ENCODE measurements around the gene U2SURP. TPM values are rescaled to one million over a fixed set of nuclear protein-coding genes. Genes with fewer than 3 reads are reported as not detected.

Gene U2SURP
- total and polyA plus RNA-seq, 10 of the 15 experiments (the other 5 are each of a cell fraction or from before 2014, with no cell fraction given), result 76.3 to 277 (median 150) TPM

- H3K36me3 ChIP-seq (ENCODE audit: control insufficient read depth in 2 of 2, insufficient read depth in 2 of 2, low read length in 1 of 2), result no peaks in the 10 kb centered on the region
- no peaks in the 10 kb centered on the region for H3K4me1 ChIP-seq (ENCODE audit: control insufficient read depth, insufficient read depth, low read length)
- no peaks in the 10 kb centered on the region; the same call in 2 of the 3 replicates for H3K9me3 ChIP-seq (replicated peaks; ENCODE audit: control insufficient read depth, insufficient read depth, low read length)
- H3K27me3 ChIP-seq (replicated peaks in 1 of 2; ENCODE audit: control insufficient read depth in 2 of 2, insufficient read depth in 2 of 2, low read length in 1 of 2), result peaks cover 7 to 31% of the 10 kb centered on the region in 2 experiments
- WGBS (ENCODE audit: insufficient coverage, insufficient replicate concordance, low lambda C conversion rate, missing lambda C conversion rate), result 71% methylated on average over 2 of the region's 2 CpGs
- intact Hi-C loops (cut with micrococcal nuclease; ENCODE audit: unreplicated experiment), result no loop called here
- no peak for TF ChIP-seq RFX5 (IDR thresholded peaks at IDR 0.05; ENCODE audit: low read depth, low read length)
- TF ChIP-seq ZBED1 (IDR thresholded peaks at IDR 0.05; ENCODE audit: borderline replicate concordance), result no peak
- no peak for TF ChIP-seq CEBPZ (IDR thresholded peaks at IDR 0.05; ENCODE audit: low read depth, low read length)
- TF ChIP-seq ATF7 (IDR thresholded peaks at IDR 0.05; ENCODE audit: low read depth), result no peak
- TF ChIP-seq TCF3 (IDR thresholded peaks at IDR 0.05; ENCODE audit: borderline replicate concordance, insufficient read depth, low read depth, low read length), result no peak
- TF ChIP-seq IKZF1 (conservative IDR thresholded peaks at IDR 0.05), result no peak
- TF ChIP-seq HDGF (IDR thresholded peaks at IDR 0.05), result no peak
- TF ChIP-seq SMAD5 (IDR thresholded peaks at IDR 0.05; ENCODE audit: low read depth), result no peak
- TF ChIP-seq E2F4 (IDR thresholded peaks at IDR 0.05; ENCODE audit: low read depth, low read length), result no peak
- no peak for TF ChIP-seq SIN3A (IDR thresholded peaks at IDR 0.05; ENCODE audit: low read depth, low read length)
- no peak for TF ChIP-seq E2F8 (IDR thresholded peaks at IDR 0.05; ENCODE audit: low read depth, partially characterized antibody)
- TF ChIP-seq TBL1XR1 (IDR thresholded peaks at IDR 0.05; ENCODE audit: low read depth, low read length), result no peak
- TF ChIP-seq CHD4 (IDR thresholded peaks at IDR 0.05), result no peak
- no peak for TF ChIP-seq SIX5 (IDR thresholded peaks at IDR 0.05; ENCODE audit: low read depth, low read length, severe bottlenecking)
- no peak for TF ChIP-seq YY1 (IDR thresholded peaks at IDR 0.05; ENCODE audit: low read depth, low read length)
- no peak for TF ChIP-seq POU2F2 (IDR thresholded peaks at IDR 0.05; ENCODE audit: borderline replicate concordance, low read depth, low read length)
- H3K4me3 ChIP-seq, result no peak overlapping the region
- SMC1A ChIA-PET (ENCODE audit: uncharacterized antibody, unreplicated experiment), result no interaction called here
- FAIRE-seq, result no peak
- BruUV-seq (replicated peaks), result no TSS peak
- H3K79me2 ChIP-seq (ENCODE audit: control insufficient read depth, insufficient read depth, low read length), result no peaks in the 10 kb centered on the region
- RAD21 ChIA-PET (ENCODE audit: unreplicated experiment), result no interaction called here
- H3K9ac ChIP-seq (ENCODE audit: control insufficient read depth, insufficient read depth, low read length), result no peak overlapping the region
- H3K4me2 ChIP-seq (ENCODE audit: control insufficient read depth, insufficient read depth), result no peak overlapping the region
- DNase-seq (ENCODE audit: low read depth, low spot score), result no peak
- POLR2A ChIA-PET, result no interaction called here
- no peak overlapping the region for H3K27ac ChIP-seq (ENCODE audit: control insufficient read depth, insufficient read depth)
- no peak for ATAC-seq
- CTCF ChIA-PET, result interaction anchor here (0.9 kb wide), 1 partner anchor 14 kb away, joined by 3 read pairs; no protein-coding TSS in a partner anchor
- in situ Hi-C loops (cut with MboI), result no loop called here
- H4K20me1 ChIP-seq (ENCODE audit: control insufficient read depth, insufficient read depth), result no peaks in the 10 kb centered on the region
- no peak overlapping the region for H2AFZ ChIP-seq (ENCODE audit: control insufficient read depth, low read depth, low read length)
These were observed 39.8 kb upstream of the U2SURP start for GRCh38 chr3:142961539-142961938.
